Erythroblast (primary cell): Measurements from ENCODE around the gene CCAR1.
"Not testable (repeated sequence)": the region's sequence is repeated elsewhere in the genome, so short reads cannot be mapped to it uniquely, and the experiment has no call there.

Experiments used
- DNase-seq, 2 experiments: peaks; one replicate each; lab custom pipeline; 2025; lab: John Stamatoyannopoulos, UW
- GATA1 ChIP-seq: IDR thresholded peaks from 2 replicates; pipeline ENCODE4 v1.6.1; 2011; ENCODE audit warnings: low read depth, mild to moderate bottlenecking, control low read depth, low read length, moderate library complexity
- POLR2A ChIP-seq: IDR thresholded peaks from 2 replicates; pipeline ENCODE4 v1.6.1; 2011; ENCODE audit warnings: mild to moderate bottlenecking, low read length

CCAR1 gene

GRCh38 chr10:68828833-68829232 is 107.8 kb downstream of the CCAR1 start:
- no peak for TF ChIP-seq GATA1

DNA sequence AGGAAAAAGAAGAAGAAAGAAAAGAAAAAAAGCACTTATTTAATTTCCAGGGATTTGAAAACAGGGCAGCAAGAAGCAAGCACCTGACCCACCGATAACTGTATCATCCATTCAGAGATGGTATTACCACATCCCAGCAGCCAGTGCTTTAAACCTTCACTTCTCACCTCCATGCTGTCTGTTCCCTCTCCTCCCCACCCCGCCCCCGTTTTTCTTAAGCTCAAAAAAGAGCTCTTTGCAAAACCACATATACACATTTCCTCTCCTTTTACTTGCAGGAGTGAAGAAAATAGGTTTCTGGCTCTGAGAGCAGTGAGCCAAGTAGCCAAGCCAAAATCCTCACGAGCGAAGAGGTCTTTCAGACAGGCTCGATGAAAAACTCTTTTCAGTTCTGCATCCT is 108.5 kb downstream of the CCAR1 start:
- TF ChIP-seq GATA1, result no peak
- no peak for TF ChIP-seq POLR2A
- no peak for DNase-seq

More at GRCh38 chr10:68828833-68829232, 107.8 kb downstream of the CCAR1 start:
- no peak for DNase-seq

- DNase-seq, result no peak
- TF ChIP-seq POLR2A (no peak), GATA1 (no peak)
Observed at GRCh38 chr10:68829952-68830351, 108.9 kb downstream of the CCAR1 start.

DNA sequence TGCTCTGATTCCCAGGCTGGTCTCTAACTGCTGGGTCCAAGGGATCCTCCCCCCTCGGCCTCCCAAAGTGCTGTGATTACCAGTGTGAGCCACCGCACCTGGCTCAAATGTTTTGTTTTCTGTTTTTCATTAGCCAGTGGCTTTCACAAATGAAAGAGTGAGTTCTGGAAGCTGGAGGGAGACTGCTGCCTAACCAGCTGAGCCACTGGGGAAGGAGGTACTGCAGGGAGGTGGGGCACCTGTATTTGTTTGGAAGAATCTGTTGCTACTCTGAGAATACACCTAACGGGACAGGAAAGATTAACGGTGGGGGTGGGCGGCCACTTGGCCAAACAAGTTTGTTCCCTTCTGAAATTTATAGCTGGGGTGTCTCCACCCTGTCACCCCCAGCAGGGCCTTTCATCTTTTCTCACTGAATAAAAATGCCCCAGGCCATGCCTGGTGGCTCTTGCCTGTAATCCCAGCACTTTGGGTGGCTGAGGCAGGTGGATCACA is 111.0 kb downstream of the CCAR1 start:
- TF ChIP-seq POLR2A, result no peak
- no peak for DNase-seq

DNA sequence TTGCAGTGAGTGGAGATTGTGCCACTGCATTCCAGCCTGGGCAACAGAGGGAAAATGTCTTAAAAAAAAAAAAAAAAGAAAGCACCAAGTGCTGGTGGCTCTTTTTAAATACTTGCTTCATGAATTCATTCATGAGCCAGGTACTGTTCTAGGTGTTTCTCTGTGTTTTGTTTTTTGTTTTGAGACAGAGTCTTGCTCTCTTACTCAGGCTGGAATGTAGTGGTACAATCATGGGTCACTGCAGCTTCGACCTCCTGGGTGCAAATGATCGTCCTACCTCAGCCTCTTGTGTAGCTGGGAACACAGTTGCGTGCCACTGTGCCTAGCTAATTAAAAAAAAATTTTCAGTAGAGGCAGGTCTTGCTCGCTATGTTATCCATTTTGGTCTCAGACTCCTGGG is 111.6 kb downstream of the CCAR1 start:
- TF ChIP-seq POLR2A, result no peak
- no peak for TF ChIP-seq GATA1
- no peak for DNase-seq

DNA sequence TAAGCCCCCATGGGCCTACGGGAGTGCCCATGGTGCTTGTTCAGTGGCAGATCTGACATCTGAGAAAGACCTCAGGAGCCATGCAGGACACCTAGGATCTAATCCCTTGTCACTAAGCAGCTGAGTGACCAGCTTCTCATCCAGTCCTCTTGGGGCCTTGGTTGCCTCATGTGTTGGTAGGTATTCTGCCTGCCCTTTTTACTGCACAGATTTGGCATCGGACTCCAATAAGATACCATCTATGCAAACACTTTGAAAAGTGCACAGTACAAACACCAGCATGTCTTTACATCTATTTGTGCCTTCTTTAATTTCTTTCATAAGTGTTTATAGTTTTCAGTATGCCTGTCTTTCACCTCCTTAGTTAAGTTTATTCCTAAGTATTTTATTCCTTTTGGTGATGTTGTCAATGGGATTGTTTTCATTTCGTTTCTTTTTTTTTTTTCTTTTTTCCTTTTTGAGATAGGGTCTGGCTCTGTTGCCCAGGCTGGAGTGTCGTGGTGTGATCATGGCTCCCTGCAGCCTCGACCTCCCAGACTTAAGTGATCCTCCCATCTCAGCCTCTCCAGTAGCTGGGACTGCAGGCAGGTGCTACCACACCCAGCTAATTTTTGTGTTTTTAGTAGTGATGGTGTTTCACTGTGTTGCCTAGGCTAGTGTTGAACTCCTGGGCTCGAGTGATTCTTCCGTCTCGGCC is 116.7 kb downstream of the CCAR1 start:
- TF ChIP-seq POLR2A, result no peak
- TF ChIP-seq GATA1, result no peak
- no peak for DNase-seq

- DNase-seq, result not testable (repeated sequence)
Observed at GRCh38 chr10:68840650-68841049, 119.6 kb downstream of the CCAR1 start.
